GM21515 (cell line): Measurements from ENCODE around the gene CXCL12.
A peak's percentile ranks its signal among the peaks of the same experiment; 100 is the strongest.

Source experiments
- ATAC-seq: cut with Tn5 transposase; IDR thresholded peaks from one replicate; pipeline ENCODE4 v1.9.1; 2021; ENCODE audit not compliant: unreplicated experiment

CXCL12 gene

GRCh38 chr10:44399659-44400451, 15.0 kb upstream of the CXCL12 start:
- no peak for ATAC-seq

GRCh38 chr10:44398747-44399658, 14.1 kb upstream of the CXCL12 start:
- ATAC-seq, result no peak

GRCh38 chr10:44398271-44398670, 13.4 kb upstream of the CXCL12 start:
- ATAC-seq, result no peak

- ATAC-seq, result no peak
These were observed 12.8 kb upstream of the CXCL12 start for GRCh38 chr10:44397476-44398225.

GRCh38 chr10:44396671-44397191, 11.8 kb upstream of the CXCL12 start:
- no peak for ATAC-seq

- ATAC-seq, result no peak
These were observed 11.2 kb upstream of the CXCL12 start for GRCh38 chr10:44395902-44396670.

- no peak for ATAC-seq
These were observed 10.5 kb upstream of the CXCL12 start for GRCh38 chr10:44395396-44395795.

GRCh38 chr10:44394696-44395381, 9.9 kb upstream of the CXCL12 start:
- ATAC-seq, result no peak

- ATAC-seq, result no peak
These were observed 9.1 kb upstream of the CXCL12 start for GRCh38 chr10:44393834-44394547.

- ATAC-seq, result no peak
These were observed 8.2 kb upstream of the CXCL12 start for GRCh38 chr10:44393051-44393630.

GRCh38 chr10:44392420-44392819, 7.5 kb upstream of the CXCL12 start:
- ATAC-seq, result no peak

GRCh38 chr10:44391981-44392380, 7.1 kb upstream of the CXCL12 start:
- no peak for ATAC-seq

GRCh38 chr10:44390585-44391072, 5.7 kb upstream of the CXCL12 start:
- no peak for ATAC-seq

- ATAC-seq, result no peak
These were observed 4.7 kb upstream of the CXCL12 start for GRCh38 chr10:44389556-44389955.

- no peak for ATAC-seq
These were observed 4.3 kb upstream of the CXCL12 start for GRCh38 chr10:44389150-44389549.

- no peak for ATAC-seq
These were observed 3.7 kb upstream of the CXCL12 start for GRCh38 chr10:44388641-44389040.

GRCh38 chr10:44387853-44388251, 3.0 kb upstream of the CXCL12 start:
- no peak for ATAC-seq

GRCh38 chr10:44386546-44387052, 1.7 kb upstream of the CXCL12 start:
- peak; percentile 51 for ATAC-seq
